Measurements from ENCODE around the gene CWC27. TPM values are rescaled to one million over a fixed set of nuclear protein-coding genes. Genes with fewer than 3 reads are reported as not detected.

CWC27 gene
- total RNA-seq, 1 experiment from 2014 or later, result 42.7 TPM

DNA sequence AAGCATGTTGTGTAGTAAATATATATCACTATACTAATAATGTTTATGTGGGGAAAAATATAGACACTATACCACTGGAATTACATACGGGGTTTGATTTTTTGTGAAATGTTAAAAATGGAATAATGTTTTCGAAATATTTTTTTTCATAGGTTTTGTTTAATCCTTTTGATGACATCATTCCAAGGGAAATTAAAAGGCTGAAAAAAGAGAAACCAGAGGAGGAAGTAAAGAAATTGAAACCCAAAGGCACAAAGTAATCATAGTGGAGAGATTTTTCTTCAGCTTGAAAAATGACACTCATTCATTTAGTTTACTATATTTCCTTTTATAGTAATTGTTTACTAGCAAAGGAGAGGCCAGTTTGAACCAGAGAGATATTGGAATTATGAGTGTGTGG is 17.6 kb downstream of the CWC27 start (continued):
- no peak for TF ChIP-seq NR3C1 (CRISPR knock-in tag; conservative IDR thresholded peaks at IDR 0.05; ENCODE audit: low read depth)
- TF ChIP-seq, protein P1, sequence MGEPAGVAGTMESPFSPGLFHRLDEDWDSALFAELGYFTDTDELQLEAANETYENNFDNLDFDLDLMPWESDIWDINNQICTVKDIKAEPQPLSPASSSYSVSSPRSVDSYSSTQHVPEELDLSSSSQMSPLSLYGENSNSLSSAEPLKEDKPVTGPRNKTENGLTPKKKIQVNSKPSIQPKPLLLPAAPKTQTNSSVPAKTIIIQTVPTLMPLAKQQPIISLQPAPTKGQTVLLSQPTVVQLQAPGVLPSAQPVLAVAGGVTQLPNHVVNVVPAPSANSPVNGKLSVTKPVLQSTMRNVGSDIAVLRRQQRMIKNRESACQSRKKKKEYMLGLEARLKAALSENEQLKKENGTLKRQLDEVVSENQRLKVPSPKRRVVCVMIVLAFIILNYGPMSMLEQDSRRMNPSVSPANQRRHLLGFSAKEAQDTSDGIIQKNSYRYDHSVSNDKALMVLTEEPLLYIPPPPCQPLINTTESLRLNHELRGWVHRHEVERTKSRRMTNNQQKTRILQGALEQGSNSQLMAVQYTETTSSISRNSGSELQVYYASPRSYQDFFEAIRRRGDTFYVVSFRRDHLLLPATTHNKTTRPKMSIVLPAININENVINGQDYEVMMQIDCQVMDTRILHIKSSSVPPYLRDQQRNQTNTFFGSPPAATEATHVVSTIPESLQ (CRISPR knock-in tag; IDR thresholded peaks at IDR 0.05), result no peak
- TF ChIP-seq ZNF138 (CRISPR knock-in tag; conservative IDR thresholded peaks at IDR 0.05), result no peak
- TF ChIP-seq GTF2I (CRISPR knock-in tag; conservative IDR thresholded peaks at IDR 0.05), result no peak
- TF ChIP-seq FOXK1 (CRISPR knock-in tag; IDR thresholded peaks at IDR 0.05), result no peak
- TF ChIP-seq FOXJ3 (CRISPR knock-in tag; IDR thresholded peaks at IDR 0.05; ENCODE audit: borderline replicate concordance), result no peak
- no peak for TF ChIP-seq NR2C2 (CRISPR knock-in tag; IDR thresholded peaks at IDR 0.05)
- TF ChIP-seq, protein P2, sequence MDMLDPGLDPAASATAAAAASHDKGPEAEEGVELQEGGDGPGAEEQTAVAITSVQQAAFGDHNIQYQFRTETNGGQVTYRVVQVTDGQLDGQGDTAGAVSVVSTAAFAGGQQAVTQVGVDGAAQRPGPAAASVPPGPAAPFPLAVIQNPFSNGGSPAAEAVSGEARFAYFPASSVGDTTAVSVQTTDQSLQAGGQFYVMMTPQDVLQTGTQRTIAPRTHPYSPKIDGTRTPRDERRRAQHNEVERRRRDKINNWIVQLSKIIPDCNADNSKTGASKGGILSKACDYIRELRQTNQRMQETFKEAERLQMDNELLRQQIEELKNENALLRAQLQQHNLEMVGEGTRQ (CRISPR knock-in tag; IDR thresholded peaks at IDR 0.05), result no peak

DNA sequence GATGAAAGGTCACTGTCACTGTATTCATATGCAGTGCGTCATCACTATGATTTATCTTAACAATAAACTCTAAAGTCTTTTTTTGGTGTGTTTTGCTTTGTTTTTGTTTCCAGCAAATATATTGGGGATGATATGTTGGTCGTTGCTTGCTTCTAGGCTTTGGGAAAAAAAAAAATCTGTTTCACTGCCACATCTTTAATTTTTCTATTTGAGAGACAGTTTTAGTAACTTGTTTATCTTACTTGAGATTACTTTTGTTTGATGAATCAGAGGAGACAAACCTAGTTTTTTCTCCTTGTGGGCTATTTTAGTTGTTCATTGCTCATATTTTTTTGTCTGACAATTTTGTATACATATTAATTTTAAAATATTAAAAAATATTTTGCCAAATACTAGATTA is 19.4 kb downstream of the CWC27 start:
- no peak for ATAC-seq
- H3K9me3 Mint-ChIP-seq, result no peaks in the 10 kb centered on the region

More for the DNA sequence above, 19.4 kb downstream of the CWC27 start:
- no peak overlapping the region for H3K27ac Mint-ChIP-seq
- H3K4me3 Mint-ChIP-seq, result no peak overlapping the region
- CTCF ChIA-PET, result no interaction called here
- no peak for DNase-seq (ENCODE audit: low spot score)
- POLR2A ChIA-PET, result no interaction called here
- peaks cover 18% of the 10 kb centered on the region for H3K36me3 Mint-ChIP-seq
- TF ChIP-seq ZNF671 (CRISPR knock-in tag; IDR thresholded peaks at IDR 0.05) (no peak), ZNF138 (CRISPR knock-in tag; conservative IDR thresholded peaks at IDR 0.05) (no peak), ZNF416 (CRISPR knock-in tag; IDR thresholded peaks at IDR 0.05) (no peak), GTF2I (CRISPR knock-in tag; conservative IDR thresholded peaks at IDR 0.05) (no peak), ZNF232 (CRISPR knock-in tag; IDR thresholded peaks at IDR 0.05) (no peak), MXD4 (CRISPR knock-in tag; IDR thresholded peaks at IDR 0.05; ENCODE audit: borderline replicate concordance) (no peak), ZBTB21 (CRISPR knock-in tag; IDR thresholded peaks at IDR 0.05; ENCODE audit: borderline replicate concordance) (no peak), ZNF317 (CRISPR knock-in tag; IDR thresholded peaks at IDR 0.05; ENCODE audit: borderline replicate concordance, low read depth) (no peak), JAZF1 (CRISPR knock-in tag; IDR thresholded peaks at IDR 0.05) (no peak), RELA (CRISPR knock-in tag; IDR thresholded peaks at IDR 0.05; ENCODE audit: borderline replicate concordance) (no peak), ZNF121 (CRISPR knock-in tag; IDR thresholded peaks at IDR 0.05) (no peak)
- TF ChIP-seq, protein P3, sequence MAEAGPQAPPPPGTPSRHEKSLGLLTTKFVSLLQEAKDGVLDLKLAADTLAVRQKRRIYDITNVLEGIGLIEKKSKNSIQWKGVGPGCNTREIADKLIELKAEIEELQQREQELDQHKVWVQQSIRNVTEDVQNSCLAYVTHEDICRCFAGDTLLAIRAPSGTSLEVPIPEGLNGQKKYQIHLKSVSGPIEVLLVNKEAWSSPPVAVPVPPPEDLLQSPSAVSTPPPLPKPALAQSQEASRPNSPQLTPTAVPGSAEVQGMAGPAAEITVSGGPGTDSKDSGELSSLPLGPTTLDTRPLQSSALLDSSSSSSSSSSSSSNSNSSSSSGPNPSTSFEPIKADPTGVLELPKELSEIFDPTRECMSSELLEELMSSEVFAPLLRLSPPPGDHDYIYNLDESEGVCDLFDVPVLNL (CRISPR knock-in tag; IDR thresholded peaks at IDR 0.05; ENCODE audit: borderline replicate concordance, low read depth), result no peak
- TF ChIP-seq, protein P4, sequence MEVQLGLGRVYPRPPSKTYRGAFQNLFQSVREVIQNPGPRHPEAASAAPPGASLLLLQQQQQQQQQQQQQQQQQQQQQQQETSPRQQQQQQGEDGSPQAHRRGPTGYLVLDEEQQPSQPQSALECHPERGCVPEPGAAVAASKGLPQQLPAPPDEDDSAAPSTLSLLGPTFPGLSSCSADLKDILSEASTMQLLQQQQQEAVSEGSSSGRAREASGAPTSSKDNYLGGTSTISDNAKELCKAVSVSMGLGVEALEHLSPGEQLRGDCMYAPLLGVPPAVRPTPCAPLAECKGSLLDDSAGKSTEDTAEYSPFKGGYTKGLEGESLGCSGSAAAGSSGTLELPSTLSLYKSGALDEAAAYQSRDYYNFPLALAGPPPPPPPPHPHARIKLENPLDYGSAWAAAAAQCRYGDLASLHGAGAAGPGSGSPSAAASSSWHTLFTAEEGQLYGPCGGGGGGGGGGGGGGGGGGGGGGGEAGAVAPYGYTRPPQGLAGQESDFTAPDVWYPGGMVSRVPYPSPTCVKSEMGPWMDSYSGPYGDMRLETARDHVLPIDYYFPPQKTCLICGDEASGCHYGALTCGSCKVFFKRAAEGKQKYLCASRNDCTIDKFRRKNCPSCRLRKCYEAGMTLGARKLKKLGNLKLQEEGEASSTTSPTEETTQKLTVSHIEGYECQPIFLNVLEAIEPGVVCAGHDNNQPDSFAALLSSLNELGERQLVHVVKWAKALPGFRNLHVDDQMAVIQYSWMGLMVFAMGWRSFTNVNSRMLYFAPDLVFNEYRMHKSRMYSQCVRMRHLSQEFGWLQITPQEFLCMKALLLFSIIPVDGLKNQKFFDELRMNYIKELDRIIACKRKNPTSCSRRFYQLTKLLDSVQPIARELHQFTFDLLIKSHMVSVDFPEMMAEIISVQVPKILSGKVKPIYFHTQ (CRISPR knock-in tag; IDR thresholded peaks at IDR 0.05), result no peak
- TF ChIP-seq, protein P5, sequence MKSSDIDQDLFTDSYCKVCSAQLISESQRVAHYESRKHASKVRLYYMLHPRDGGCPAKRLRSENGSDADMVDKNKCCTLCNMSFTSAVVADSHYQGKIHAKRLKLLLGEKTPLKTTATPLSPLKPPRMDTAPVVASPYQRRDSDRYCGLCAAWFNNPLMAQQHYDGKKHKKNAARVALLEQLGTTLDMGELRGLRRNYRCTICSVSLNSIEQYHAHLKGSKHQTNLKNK (CRISPR knock-in tag; IDR thresholded peaks at IDR 0.05), result no peak
- TF ChIP-seq, protein P6, sequence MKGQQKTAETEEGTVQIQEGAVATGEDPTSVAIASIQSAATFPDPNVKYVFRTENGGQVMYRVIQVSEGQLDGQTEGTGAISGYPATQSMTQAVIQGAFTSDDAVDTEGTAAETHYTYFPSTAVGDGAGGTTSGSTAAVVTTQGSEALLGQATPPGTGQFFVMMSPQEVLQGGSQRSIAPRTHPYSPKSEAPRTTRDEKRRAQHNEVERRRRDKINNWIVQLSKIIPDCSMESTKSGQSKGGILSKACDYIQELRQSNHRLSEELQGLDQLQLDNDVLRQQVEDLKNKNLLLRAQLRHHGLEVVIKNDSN (CRISPR knock-in tag; IDR thresholded peaks at IDR 0.05), result no peak
- TF ChIP-seq, protein P7, sequence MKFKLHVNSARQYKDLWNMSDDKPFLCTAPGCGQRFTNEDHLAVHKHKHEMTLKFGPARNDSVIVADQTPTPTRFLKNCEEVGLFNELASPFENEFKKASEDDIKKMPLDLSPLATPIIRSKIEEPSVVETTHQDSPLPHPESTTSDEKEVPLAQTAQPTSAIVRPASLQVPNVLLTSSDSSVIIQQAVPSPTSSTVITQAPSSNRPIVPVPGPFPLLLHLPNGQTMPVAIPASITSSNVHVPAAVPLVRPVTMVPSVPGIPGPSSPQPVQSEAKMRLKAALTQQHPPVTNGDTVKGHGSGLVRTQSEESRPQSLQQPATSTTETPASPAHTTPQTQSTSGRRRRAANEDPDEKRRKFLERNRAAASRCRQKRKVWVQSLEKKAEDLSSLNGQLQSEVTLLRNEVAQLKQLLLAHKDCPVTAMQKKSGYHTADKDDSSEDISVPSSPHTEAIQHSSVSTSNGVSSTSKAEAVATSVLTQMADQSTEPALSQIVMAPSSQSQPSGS (CRISPR knock-in tag; IDR thresholded peaks at IDR 0.05; ENCODE audit: borderline replicate concordance, low read depth), result no peak
- TF ChIP-seq, protein P8, sequence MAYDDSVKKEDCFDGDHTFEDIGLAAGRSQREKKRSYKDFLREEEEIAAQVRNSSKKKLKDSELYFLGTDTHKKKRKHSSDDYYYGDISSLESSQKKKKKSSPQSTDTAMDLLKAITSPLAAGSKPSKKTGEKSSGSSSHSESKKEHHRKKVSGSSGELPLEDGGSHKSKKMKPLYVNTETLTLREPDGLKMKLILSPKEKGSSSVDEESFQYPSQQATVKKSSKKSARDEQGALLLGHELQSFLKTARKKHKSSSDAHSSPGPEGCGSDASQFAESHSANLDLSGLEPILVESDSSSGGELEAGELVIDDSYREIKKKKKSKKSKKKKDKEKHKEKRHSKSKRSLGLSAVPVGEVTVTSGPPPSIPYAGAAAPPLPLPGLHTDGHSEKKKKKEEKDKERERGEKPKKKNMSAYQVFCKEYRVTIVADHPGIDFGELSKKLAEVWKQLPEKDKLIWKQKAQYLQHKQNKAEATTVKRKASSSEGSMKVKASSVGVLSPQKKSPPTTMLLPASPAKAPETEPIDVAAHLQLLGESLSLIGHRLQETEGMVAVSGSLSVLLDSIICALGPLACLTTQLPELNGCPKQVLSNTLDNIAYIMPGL (CRISPR knock-in tag; IDR thresholded peaks at IDR 0.05), result no peak
- H3K27me3 Mint-ChIP-seq (ENCODE audit: low read depth), result no peaks in the 10 kb centered on the region
- no peaks in the 10 kb centered on the region for H3K4me1 Mint-ChIP-seq

Data from WTC11 (cell line).